HG03354 (cell line): ENCODE data around the gene EPS8L2.
A peak's percentile ranks its signal among the peaks of the same experiment; 100 is the strongest.

ENCODE experiments used
- ATAC-seq: cut with Tn5 transposase; IDR thresholded peaks from one replicate; pipeline ENCODE4 v1.9.1; 2021; ENCODE audit warnings: mild to moderate bottlenecking; ENCODE audit not compliant: unreplicated experiment, poor library complexity, severe bottlenecking

Gene EPS8L2

DNA sequence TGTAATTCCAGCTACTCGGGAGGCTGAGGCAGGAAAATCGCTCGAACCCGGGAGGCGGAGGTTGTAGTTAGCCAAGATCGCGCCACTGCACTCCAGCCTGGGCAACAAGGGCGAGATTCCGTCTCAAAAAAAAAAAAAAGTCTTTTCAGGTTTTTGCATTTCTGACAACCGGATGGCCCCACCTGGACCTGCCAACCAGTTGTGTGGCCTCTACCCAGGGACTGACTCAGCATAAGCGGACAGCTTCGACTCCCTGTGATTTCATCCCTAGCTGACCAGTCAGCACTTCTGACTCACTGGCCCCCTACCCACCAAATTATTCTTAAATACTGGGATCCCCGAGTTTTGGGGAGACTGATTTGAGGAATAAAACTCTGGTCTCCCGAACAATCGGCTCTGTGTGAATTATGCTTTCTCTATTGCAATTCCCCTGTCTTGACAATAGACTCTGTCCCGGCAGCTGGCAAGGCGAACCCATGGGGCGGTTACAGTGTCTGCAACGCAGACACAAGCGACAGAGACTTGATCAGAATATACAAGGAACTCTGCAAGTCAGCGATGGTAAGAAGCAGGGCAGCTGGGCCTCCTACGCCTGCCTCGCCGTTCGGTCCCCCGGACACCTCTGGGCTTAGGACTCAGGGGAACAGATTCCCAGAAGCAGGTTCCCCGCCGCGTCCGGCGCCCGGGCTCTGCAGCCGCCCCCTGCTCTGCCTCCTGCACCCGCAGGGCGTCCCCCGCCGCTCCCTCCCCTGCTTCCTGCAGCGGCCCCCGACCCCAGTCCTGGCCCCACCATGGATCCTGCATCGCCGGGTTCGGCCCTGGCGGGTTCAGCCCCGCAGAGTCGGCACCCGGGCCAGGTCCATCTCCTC, 40.5 kb downstream of the EPS8L2 start:
- peak; percentile 20 for ATAC-seq

DNA sequence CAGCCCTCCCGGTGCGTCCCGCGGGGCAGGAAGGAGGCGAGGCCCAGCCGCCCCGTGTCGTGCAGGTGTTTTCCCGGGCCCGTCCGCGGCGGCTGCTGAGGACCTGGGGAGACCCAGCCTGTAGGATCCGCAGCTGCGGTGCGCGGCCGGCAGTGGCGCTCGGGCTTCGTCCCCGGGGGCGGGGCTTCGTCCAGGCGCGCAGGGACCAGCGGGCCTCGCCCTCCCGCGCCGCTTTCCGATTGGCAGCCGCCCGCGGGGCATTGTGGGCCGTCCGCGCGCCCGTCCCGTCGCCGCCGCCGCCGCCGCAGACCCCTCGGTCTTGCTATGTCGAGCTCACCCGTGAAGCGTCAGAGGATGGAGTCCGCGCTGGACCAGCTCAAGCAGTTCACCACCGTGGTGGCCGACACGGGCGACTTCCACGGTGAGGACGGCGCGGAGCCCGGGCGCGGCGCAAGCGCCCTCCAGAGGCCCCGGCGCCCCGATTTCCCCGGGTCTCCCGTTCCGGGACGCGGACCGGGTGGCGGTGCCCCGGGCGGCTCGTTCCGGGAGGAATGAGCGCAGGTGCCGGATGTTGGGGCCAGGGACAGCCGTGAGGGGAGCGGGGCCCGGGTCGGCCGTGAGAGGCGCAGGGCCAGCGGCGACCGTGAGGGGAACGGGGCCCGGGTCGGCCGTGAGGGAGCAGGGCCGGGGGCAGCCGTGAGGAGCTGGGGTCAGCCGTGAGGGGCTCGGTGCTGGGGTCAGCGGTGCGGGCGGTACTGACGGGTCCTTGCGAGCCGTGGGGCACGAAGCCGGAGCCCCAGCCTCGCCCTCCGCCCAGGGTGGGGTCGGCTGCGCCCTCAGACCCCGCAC, 41.4 kb downstream of the EPS8L2 start, which contains the start of gene TALDO1:
Gene TALDO1, plus strand, starts transcription at position 307 of the 849 bp plus-strand sequence. Its CDS starts 18 bp downstream, at position 325.
- ATAC-seq = peak; percentile 89

DNA sequence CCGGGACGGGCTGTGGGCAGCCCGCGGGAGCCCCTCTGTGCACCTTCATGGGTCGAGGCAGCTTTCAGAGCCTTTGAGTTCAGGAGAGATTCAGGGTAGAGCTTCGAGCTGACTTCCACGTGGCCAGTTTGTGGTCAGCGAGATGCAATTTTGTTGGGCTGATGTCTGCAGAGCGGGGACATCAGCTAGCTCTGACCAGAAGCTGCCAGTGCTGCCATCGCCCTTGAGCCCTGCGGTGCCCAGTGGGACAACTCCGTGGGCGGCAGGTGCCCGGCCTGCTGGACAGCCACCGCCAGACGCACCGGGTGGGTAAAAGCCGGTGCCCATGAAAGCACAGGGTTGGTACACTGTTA, 42.0 kb downstream of the EPS8L2 start:
- ATAC-seq = peak; percentile 21

DNA sequence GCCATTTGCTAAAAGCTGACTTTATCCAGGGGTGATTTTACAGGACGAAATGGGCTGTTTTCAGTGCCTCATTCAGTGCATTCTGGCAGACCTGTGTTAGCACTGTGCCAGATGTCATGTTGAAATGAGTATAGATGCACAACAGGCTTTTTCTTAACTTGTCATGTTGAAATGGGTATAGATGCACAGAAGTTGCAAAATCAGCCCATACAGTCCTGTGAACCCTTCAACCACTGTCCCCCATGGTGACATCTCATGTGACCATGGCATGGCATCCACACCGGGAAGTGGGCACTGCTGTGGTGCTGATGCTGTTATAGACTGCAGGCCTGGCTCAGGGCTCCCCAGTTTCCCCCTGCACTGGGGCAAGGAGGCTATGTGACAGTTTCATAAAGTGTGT, 43.7 kb downstream of the EPS8L2 start:
- no peak for ATAC-seq

DNA sequence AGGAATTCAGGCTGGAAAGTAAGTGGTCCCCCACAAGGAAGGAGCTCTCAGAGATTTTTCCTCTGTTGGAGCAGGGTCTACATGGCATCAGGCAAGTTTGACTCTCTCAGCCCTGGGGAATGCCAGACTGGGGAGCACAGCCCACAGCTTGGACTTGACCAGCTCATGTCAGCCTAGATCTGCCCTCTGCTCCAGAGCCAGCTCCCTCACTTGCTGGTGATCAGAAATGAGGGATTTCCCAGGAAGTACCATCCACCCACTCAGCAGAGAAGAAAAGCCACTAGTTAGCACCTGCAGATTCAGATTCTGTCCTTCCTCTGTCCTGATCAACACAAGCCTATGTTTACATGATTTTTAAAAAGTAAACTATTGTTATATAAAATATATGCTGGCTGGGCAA, 54.2 kb downstream of the EPS8L2 start:
- no peak for ATAC-seq

DNA sequence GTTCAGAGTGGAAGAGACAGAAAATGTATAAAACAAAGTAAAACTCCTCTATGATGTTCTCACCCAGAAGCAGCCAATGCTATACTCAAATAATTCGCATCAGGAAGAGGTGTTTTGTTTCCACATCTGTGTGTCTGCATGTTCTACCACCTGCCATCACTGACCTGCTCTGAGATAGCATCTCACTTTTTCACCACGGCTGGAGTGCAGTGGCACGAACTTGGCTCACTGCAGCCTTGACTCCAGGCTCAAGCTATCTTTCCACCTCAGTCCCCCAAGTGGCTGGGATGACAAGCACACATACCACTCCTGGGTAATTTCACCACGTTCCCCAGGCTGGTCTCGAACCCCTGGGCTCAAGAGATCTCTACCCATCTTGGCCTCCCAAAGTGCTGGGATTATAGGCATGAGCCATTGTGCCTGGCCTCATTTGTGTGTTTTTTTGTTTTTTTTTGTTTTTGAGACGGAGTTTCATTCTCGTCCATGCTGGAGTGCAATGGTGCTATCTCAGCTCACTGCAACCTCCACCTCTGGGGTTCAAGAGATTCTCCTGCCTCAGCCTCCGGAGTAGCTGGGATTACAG, 55.6 kb downstream of the EPS8L2 start:
- ATAC-seq = no peak

DNA sequence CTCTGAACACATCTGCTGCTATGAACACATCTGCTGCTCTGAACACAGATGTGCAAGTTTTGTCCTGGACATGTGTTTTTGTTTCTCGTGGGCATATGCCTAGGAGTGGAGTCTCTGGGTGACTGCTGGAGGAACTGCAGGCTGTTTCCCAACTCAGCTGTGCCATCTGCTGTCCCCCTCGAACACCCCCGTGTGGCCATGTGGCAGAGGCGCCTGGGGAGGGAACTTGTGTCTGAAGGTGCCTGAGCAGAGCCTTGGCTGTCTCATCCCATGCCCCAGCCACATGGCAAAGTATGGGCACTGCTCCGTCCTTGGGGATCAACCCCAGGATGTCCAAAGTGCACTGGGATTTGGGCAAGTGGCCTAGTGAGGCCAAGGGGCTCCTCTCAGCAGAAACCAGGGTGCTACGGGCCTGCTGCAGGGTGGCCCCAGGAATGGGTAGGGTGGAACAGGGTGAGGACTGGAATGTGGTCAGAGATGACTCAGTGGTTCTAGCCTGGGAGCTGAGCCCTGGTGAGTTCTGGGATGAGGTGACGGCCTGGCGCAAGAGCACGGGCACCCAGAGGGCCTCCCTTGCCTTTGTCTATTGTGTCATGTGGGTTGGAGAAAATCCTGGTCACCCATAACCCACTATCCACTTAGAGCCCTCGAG, 56.5 kb downstream of the EPS8L2 start:
- ATAC-seq = no peak

DNA sequence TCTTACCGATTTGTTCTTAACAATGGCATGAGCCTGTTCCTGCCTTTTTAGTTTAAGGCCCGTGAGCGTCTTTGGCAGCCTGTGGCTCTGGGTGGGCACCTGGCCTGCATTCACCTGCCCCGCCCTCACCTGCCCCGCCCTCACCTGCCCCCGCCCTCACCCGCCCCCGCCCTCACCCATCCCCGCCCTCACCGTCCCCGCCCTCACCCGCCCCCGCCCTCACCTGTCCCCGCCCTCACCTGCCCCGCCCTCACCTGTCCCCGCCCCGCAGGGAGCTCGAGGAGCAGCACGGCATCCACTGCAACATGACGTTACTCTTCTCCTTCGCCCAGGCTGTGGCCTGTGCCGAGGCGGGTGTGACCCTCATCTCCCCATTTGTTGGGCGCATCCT, 57.0 kb downstream of the EPS8L2 start:
- no peak for ATAC-seq

DNA sequence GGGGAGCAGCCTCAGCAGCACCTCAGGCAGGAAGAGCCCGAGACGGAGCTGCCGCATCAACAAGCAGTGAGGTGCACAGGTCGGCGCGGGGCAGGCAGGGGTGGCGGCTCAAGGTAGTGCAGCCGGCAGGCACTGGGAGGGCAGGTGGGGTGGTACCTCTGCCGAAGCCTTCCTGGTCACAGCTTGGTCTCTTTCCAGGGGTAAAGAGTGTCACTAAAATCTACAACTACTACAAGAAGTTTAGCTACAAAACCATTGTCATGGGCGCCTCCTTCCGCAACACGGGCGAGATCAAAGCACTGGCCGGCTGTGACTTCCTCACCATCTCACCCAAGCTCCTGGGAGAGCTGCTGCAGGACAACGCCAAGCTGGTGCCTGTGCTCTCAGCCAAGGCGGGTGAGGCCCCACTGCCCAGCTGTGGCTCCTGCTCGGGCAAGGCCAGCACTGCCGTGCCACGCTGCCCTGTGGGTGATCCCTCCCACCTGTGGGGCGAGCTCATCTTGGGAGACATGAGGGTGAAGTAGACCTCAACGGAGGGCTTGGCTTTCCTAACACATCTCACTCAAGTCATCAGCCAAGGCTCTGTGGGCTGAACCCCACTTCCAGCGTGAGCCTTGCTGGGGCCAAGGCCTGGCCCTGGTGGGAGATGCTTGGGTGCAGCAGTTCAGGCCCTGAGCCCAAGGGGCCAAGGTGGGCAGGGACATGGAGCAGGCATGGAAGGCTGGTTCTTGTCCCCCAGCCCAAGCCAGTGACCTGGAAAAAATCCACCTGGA, 57.7 kb downstream of the EPS8L2 start:
- no peak for ATAC-seq

DNA sequence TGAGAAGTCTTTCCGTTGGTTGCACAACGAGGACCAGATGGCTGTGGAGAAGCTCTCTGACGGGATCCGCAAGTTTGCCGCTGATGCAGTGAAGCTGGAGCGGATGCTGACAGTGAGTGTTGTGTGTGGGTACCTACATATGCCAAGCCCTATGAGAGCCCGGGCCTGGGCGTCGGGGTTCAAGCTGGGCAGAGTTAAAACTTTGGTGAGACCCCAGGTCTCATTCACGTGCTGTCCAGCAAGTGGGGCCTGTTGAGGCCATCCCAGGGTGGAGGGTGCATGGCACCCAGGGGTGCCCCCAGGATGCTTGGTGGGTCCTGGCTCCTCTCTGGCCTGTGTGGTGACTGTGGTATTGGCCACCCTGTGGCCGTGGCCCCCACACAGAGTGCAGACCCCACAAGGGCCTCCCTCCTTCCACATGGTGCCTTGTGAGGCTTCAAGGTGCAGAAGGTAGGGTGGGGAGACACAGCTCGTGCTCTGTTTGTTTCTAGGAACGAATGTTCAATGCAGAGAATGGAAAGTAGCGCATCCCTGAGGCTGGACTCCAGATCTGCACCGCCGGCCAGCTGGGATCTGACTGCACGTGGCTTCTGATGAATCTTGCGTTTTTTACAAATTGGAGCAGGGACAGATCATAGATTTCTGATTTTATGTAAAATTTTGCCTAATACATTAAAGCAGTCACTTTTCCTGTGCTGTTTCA, 58.4 kb downstream of the EPS8L2 start:
- no peak for ATAC-seq

DNA sequence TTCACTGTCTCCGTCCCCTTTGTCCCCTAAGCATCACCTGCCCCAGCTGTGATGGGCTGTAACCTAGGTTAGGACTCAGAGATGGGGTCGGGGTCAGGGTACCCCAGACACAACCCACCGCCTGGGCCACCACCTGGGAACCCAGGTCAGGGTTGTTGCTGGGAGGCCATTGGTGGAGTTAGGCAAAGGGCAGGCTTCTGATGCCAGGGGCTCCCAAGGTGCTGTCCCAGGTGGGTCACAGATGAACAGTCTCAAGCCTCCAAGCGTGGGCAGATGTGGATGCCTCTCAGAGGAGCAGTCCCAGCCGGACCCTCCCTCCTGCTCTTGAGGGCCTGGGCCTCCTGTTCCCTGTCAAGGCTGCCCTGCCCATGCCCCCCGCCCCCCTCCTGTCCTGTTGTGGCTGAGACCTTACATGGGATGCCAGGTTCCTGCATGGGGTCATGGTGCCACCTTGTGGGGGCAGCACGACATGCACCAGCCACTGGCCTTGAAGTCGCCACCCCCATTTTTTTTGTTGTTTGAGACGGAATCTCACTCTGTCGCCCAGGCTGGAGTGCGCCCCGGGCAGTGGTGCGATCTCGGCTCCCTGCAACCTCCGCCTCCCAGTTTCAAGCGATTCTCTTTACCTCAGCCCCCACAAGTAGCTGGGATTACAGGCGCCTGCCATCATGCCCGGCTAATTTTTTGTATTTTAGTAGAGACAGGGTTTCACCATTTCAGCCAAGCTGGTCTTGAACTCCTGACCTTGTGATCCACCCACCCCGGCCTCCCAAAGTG, 59.2 kb downstream of the EPS8L2 start:
- ATAC-seq = no peak

DNA sequence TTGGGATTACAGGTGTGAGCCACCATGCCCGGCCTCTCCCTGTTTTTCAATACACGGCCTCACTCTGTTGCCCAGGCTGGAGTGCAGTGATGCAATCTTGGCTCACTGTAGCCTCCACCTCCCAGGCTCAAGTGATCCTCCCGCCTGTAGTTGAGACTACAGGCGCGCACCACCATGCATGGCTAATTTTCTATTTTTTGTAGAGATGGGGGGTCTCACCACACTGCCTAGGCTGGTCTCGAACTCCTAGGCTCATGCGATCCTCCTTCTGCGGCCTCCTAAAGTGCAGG, 59.7 kb downstream of the EPS8L2 start:
- no peak for ATAC-seq

DNA sequence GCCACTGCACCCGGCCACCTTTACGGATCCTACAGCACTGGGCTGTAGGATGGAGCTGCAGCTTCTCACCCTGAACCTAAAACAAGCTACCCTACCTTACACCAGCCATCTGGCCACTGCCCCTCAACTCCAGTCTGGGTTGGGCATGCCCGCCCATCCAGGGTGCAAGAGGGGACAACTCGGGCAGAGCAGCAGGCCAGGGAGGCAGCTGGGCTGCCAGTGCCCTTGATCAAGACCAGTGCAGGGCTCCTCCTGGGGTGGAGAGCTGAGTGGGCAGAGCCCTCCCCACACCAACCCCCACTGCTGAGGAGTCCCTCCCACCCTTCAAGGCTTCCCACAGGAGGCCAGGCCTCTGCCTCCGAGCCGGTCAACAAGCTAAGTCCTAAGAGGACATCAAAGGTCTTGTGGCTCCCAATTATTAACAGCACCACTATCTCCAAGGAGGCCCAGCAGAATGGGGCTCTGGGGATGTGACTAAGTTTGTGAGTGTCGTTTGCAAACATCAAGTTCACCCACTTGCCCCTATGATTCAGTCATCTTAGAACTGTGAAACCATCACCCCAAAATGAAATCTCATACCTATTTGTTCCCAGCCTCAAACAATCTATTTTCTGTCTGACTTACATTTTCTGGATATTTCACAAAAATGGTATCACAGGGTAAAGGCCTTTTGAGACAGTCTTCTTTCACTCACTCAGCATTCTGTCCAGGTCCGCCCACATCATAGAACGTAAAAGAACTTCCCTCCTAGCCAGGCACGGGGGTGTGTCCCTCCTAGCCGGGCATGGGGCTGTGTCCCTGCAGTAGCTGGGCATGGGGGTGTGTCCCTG, 60.3 kb downstream of the EPS8L2 start:
- ATAC-seq = no peak

DNA sequence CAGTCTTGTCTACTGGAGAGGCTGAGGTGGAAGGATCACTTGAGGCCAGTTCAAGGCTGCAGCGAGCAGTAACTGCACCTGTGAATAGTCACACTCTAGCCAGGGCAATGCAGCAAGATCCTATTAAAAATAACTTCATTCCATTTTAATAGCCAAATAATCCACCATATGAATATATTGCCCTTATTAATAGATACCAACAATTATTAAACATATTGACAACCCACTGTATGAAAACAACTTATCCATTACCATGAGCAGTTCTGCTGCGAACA, 60.8 kb downstream of the EPS8L2 start:
- ATAC-seq = no peak

DNA sequence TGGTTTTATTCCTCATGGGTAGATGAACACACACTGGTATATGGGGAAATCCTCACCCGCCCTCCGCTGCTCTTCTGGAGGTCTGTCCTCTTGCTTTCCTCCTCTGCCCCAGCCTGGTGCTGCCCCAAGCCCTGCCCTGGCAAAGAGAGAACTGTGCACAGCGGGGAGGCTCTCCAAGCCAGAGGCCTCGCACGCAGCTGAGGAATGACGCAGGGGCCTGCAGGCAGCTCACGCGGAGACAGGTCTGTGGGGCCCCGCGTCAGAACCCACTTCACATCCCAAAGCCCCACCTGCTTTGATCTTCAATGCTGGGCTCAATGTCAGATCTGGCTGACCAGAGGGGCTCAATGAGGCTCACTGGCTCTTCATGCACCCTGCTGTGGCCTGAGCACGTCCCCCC, 61.2 kb downstream of the EPS8L2 start:
- ATAC-seq = no peak

DNA sequence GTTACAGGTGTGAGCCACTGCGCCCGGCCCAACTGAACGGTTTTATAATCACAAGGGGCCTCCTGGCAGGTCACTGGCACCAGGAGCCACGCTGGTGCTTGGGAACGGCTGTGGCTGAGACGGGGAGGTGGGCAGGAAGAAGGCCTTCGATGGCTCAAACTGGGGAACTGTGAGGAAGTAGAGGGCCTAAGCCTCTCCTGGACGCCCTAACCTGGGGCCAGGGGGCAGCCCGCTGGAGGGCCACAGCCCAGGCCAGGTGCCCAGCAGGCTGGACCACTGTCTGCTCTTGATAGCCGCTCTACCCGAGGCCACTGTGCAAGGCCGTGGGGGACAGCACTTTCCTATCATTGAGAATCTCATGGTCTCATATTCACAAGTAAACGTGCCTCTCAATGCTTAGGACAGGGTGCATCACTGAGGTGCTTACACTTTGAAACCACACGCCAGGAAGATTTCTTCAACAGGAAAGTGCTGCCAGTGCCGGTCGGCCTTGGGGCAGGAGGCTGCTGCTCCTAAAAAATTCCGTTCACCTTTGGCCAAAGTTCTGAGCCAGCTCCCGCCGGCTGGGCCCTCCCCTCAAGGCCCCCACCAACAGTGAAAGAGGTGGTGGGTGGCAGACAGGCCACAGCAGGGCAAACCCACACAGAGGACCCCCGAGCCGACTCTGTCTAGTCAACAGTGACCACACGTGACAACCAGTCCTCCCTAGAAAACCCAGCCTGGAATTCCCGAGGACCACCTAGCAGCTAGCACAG, 64.0 kb downstream of the EPS8L2 start:
- no peak for ATAC-seq
